IPS-11a (cell line): ENCODE results near the gene GIPC3.
"Not testable (repeated sequence)": the region's sequence is repeated elsewhere in the genome, so short reads cannot be mapped to it uniquely, and the experiment has no call there.

Experiments
- H3K4me3 ChIP-seq: one replicate; pipeline ENCODE4 v1.5.1; 2013; ENCODE audit warnings: low read depth, low read length, control low read depth

Gene GIPC3

GRCh38 chr19:3550947-3551791 is 34.1 kb upstream of the GIPC3 start:
- no peak overlapping the region for H3K4me3 ChIP-seq

- H3K4me3 ChIP-seq: no peak overlapping the region
Measured at GRCh38 chr19:3551792-3552095, 33.5 kb upstream of the GIPC3 start.

DNA sequence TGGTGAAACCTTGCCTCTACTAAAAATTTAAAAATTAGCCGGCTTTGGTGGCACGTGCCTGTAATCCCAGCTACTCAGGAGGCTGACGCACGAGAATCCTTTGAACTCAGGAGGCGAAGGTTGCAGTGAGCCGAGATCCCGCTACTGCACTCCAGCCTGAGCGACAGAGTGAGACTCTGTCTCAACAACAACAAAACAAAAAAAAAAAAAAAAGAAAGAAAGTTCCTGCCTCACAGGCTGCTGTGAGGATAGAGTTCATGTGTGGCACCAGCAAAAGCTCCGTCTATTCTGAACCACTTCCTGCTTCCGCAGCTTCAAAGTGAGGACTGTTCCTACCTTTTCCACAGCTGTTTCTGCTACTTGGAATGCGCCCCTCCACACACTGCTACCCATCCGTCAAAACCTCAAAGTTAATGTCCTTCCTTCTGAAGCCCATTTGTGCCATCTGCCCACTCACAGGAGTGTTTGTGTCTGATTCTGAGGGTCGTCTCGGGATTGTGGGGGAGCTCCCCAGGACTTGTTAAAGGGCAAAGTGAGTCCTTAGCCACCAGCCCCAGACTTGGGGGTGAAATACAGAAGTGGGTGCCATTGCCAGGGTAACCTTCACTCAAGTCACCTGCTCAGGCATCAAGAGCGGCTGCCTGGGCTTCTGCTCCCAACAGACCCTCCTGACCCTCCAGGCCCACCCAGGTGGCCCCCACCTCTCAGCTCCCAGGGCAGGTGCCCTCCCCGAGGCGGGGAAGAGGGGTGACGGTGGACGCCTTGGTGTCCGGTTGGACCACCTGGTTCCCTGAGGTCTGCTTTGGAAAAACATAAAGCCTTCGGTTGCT is 30.8 kb upstream of the GIPC3 start:
- no peak overlapping the region for H3K4me3 ChIP-seq

GRCh38 chr19:3555653-3556422 is 29.4 kb upstream of the GIPC3 start:
- no peak overlapping the region for H3K4me3 ChIP-seq

GRCh38 chr19:3556423-3556977 is 28.8 kb upstream of the GIPC3 start:
- H3K4me3 ChIP-seq: peak overlapping the region; percentile 81

GRCh38 chr19:3556978-3557460 is 28.3 kb upstream of the GIPC3 start:
- peak overlapping the region; percentile 81 for H3K4me3 ChIP-seq

DNA sequence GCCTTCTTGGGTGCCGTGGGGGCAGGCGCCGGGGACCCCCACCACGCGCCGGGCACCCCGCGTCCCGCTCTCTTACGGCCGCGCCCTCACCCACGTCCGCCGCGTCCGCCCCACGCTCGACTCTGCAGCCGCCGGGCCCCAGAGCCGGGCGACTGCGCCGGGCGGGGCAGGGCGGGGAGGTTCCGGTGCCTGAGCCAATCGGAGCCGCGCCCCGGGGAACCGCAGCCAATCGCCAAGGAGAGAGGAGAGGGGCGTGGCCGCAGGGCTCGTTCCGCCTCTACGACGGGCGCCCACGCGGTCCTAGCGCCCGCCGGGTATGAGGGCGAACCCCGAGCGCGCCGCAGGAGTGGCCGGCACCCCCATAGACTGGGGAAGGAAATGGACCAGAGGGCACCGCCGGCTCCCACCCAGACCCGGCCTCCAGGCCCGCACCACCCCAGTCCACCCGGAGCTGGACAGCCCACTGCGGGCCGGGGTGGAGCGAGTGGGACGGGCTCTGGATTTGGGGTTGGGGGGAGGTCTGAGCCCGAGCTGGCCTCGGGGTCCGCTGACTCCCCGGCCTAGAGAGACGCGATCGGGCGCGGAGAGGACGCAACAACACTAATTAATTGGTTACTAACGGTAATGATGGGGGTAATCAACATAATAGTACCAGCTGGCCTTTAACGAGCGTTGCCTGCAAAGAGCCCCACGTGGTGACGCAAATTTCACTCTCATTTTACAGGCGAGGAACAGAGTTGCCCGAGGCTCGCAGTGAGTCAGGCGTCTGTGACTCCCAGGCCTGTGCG is 27.6 kb upstream of the GIPC3 start, which contains the start of gene MFSD12:
Gene MFSD12, minus strand, starts transcription at position 126 of the 788 bp plus-strand sequence. CDS start 183 bp downstream, outside the sequence.
- H3K4me3 ChIP-seq: peak within 1 kb of the TSS; percentile 81

- no peak overlapping the region for H3K4me3 ChIP-seq
Measured at GRCh38 chr19:3563709-3564524, 21.4 kb upstream of the GIPC3 start.

DNA sequence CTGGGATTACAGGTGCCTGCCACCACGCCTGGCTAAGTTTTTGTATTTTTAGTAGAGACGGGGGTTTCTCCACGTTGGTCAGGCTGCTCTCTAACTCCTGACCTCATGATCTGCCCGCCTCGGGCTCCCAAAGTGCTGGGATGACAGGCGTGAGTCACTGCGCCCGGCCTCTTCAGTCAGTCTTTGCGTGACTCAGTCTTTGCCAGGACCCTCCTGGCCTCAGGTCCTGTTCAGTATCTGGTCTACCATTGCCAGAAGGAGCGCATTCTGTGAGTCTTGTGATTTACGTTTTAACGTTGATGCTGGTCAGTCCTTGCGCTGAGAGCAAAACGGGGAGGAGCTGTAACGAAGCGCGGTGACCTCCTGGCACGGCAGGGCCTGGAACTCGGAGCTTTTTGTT is 20.1 kb upstream of the GIPC3 start:
- no peak overlapping the region for H3K4me3 ChIP-seq

DNA sequence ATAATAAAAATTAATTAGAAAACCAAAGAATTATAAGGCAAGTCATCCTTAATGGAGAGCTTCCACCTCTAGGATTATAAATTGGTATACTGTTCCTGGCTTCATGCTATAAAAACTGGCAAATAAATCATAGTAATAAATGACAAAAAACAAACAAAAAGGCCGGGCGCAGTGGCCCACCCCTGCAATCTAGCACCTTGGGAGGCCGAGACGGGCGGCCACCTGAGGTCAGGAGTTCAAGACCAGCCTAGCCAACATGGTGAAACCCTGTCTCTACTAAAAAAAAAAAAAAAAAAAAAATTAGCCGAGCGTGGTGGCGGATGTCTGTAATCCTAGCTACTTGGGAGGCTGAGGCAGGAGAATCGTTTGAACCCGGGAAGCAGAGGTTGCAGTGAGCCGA is 15.2 kb upstream of the GIPC3 start:
- H3K4me3 ChIP-seq: not testable (repeated sequence)

- no peak overlapping the region for H3K4me3 ChIP-seq
Measured at GRCh38 chr19:3570606-3571011, 14.7 kb upstream of the GIPC3 start.

DNA sequence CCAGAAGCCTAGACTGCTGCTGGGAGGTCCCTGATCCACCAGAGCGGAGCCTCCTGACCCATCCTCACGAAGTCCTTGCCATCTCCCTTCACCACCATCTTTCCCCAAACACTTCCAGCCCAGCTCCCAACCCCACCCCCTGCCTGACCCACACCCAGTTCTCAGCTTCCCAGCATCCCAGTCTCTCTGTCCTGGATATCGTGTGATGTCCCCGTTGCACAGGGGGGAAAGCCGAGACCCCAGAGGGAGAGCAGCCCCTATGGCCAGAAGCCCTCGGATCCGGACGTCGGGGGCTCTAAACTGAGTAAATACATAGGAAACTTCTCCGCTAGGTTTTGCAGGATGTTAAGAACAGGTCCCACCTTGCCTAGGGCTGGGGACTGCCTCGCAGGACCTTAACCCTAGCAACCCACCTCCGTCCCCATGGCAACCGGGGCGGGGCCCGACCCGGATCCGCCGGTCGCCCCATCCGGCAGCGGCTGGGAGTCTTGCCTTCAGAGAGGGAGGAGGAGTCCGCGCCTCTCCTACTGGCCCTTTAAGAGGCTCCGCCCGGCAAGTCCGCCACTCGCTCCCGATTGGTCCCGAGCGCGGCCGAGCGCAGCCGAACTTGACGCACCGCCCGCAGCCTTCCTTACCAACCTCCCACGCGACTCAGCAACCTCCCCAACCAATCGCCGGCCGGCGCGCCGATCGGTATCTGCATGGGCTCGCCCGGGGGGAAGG is 13.0 kb upstream of the GIPC3 start:
- no peak overlapping the region for H3K4me3 ChIP-seq

- H3K4me3 ChIP-seq: peak within 1 kb of the TSS; percentile 81
Measured at GRCh38 chr19:3572855-3573161, 12.5 kb upstream of the GIPC3 start, which contains the start of gene HMG20B. Gene HMG20B, plus strand, starts transcription at chr19:3572944. Its CDS starts 366 bp downstream, at chr19:3573310.

DNA sequence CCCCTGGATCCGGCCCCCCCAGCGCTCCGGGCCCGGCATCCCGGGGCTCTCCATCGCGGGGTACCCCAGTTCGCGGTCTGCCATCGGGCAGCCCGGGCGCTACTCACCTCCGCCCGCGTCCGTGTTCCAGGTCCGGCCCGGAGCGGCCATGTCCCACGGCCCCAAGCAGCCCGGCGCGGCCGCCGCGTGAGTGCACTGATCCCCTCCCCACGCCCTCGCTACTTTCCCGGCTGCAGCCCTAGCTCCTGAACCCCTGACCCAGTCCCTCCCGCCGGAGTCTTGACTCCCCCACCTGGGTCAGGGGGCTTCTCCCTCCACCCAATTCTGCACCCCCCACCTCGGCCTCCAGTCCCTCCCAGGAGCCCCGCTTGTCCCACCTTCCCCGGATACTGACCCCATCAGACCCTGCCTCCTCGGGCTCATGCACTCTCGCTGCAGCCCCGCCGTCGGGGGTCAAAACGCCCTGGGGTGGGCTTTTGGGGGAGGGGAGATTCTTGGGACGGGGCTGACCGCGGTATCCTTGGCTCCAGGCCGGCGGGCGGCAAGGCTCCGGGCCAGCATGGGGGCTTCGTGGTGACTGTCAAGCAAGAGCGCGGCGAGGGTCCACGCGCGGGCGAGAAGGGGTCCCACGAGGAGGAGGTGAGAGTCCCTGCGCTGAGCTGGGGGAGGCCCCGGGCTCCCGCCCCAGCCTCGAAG is 12.0 kb upstream of the GIPC3 start:
- H3K4me3 ChIP-seq: peak overlapping the region; percentile 81

DNA sequence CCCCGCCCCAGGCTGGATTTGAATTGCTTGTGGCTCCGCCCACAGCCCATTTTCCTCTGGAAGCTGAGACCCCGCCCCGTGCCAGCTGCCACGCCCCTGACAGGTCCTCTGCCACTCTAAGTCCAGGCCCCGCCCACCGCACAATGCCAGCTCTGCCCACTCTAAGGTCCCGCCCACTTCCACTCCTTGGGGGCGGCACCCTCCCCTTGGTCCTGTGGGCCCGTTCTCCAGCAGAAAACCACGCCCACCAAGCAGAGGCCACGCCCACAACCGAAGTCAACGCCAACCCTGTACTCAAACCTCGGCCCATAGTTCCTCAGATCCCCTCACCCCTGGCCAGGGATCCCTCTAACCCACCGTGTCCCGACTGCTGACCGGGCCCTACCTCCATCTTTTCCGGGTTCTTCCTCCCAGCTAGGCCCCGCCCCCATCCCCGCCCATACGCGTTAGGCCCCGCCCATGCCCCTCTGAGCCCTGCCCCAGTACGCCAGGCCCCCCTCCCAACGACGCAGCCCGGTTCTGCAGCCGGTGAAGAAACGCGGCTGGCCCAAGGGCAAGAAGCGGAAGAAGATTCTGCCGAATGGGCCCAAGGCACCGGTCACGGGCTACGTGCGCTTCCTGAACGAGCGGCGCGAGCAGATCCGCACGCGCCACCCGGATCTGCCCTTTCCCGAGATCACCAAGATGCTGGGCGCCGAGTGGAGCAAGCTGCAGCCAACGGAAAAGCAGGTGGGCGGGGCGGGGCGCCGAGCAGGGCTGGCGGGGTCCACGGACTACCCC is 11.2 kb upstream of the GIPC3 start:
- peak overlapping the region; percentile 81 for H3K4me3 ChIP-seq

- H3K4me3 ChIP-seq: no peak overlapping the region
Measured at GRCh38 chr19:3575260-3575741, 10.0 kb upstream of the GIPC3 start.
